GM10266 (cell line): ENCODE measurements around the gene USP37.

Experiments used
- DNase-seq: peaks from one replicate; pipeline ENCODE4 v3.0.0; 2012; ENCODE audit errors: extremely low spot score
- TF ChIP-seq, protein P1 (sequence below): IDR thresholded peaks from 2 replicates; pipeline ENCODE4 v1.5.1; 2012; ENCODE audit warnings: mild to moderate bottlenecking, low read depth; ENCODE audit not compliant: control insufficient read depth, insufficient read depth; ENCODE audit errors: missing control alignments

The USP37 gene

DNA sequence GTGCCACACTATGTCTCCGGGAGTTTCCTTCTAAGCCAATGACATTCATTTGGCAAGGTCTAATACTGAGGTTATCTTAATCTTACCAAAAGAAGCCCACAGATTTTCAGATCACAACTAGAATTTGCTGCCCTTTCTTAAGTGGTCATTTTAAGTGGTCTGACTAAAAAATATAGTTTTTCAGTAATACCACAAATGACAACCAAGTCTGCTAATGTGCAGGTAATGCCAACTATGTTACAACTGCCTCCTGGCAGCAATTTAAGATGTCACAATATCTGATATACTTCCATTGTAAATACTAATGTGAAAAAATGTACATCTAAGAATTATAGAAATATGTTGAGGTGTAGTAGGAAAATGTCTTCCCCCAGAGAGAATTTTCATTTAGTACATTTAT, 49.3 kb downstream of the USP37 start:
- TF ChIP-seq, protein P1, sequence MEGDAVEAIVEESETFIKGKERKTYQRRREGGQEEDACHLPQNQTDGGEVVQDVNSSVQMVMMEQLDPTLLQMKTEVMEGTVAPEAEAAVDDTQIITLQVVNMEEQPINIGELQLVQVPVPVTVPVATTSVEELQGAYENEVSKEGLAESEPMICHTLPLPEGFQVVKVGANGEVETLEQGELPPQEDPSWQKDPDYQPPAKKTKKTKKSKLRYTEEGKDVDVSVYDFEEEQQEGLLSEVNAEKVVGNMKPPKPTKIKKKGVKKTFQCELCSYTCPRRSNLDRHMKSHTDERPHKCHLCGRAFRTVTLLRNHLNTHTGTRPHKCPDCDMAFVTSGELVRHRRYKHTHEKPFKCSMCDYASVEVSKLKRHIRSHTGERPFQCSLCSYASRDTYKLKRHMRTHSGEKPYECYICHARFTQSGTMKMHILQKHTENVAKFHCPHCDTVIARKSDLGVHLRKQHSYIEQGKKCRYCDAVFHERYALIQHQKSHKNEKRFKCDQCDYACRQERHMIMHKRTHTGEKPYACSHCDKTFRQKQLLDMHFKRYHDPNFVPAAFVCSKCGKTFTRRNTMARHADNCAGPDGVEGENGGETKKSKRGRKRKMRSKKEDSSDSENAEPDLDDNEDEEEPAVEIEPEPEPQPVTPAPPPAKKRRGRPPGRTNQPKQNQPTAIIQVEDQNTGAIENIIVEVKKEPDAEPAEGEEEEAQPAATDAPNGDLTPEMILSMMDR = no peak
- no peak for DNase-seq

DNA sequence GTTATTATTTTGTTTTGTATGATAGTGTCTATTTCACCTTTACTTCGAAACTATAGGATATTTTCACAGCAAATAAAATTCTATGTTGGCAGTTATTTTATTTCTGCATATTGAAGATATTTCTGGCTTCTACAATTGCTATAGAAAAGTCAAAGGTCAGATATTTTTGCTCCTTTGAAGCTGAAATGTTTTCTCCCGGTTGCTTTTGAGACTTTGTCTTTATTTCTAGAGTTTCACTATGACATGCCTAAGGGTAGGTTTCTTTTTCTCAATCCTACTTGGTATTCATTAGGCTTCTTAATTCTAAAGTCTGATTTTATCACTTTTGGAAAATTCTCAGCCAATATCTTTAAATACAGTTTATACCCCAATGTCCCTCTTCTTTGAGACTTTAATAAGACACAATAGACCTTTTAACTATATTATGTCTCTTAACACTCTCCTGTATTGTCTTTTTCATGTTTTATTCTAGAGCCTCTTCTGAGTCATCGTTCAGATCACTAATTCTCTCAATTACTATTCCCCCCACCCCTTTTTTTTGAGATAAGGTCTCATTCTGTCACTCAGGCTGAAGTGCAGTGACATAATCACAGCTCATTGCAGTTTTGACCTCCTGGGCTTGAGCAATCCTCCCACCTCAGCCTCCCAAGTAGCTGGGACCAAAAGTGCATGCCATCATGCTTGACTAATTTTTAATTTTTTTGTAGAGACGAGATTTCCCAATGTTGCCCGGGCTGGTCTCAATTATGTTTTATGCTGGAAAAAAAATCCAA, 50.5 kb downstream of the USP37 start:
- TF ChIP-seq, protein P1 = no peak

DNA sequence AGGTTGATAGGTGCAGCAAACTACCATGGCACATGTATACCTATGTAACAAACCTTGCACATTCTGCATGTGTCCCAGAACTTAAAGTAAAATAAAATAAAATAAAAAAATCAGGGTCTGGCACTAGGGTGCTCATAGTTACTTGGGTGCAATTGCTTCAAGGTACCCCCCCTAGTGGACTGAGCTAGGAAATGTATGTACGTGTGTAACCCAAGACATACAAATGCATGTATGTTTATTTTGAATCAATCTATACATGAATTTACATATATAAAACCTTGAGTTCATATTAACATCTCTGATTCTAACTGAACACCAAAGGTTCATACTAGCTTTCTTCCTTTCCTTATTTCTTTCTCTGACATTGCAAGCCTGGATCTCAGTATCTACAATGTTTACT, 51.5 kb downstream of the USP37 start:
- TF ChIP-seq, protein P1 = peak; percentile 30
- no peak for DNase-seq

More for the DNA sequence above, 50.5 kb downstream of the USP37 start:
- peak; percentile 48 for DNase-seq

DNA sequence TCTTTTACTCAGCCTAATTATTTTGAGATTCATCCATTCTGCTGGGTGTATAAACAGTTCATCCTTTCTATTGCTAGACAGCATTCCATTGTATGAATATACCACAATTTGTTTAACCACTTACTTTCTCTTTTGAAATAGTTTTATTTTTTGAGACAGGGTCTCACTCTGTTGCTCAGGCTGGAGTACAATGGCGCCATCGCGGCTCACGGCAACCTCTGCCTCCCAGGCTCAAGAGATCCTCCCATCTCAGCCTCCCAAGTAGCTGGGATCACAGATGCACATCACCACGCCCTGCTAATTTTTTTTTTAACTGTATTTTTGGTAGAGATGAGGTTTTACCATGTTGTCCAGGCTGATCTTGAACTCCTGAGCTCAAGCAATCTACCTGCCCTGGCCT, 54.5 kb downstream of the USP37 start:
- TF ChIP-seq, protein P1 = no peak
- no peak for DNase-seq

DNA sequence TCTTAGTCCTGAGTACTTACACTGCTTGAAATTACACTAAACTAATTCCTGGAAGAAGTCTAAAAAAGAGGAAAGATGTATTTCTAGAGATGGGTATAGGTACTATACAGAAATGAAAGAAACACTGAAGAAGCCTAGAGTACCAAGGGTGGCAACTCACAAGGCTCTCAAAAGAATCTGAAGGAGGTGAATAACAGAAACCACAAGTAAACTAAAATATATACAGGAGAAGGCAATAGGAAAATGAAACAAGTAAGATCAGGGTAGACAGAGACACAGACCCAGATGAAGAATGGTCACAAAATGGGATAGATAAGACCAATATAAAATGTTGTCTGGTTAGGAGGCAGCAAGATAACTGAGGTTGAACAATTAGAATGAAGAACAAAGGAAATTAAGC, 59.9 kb downstream of the USP37 start:
- TF ChIP-seq, protein P1 = no peak

DNA sequence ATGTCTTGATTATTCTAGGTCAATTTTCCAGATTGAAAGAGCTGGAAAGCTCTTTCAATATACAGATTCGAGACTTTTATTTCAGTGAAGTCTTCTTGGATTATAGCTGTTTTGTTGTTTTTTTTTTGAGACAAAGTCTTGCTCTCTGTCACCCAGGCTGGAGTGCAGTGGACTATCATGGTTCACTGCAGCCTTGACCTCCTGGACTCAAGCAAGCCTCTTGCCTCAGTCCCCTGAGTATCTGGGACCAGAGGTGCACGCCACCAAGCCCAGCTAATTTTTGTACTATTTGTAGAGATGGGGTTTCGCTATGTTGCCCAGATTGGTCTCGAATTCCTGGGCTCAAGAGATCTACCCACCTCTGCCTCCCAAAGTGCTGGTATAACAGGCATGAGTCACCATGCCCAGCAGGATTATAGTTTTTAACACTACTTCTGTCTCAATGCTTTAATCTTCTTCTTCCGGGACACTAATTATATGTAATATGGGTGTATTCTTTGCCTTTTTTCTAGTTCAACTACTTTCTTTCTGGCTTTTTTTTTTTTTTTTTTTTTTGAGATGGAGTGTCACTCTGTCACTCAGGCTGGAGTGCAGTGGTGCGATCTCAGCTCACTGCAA, 62.3 kb downstream of the USP37 start:
- TF ChIP-seq, protein P1 = no peak
- no peak for DNase-seq

More for the DNA sequence above, 59.9 kb downstream of the USP37 start:
- DNase-seq = no peak

DNA sequence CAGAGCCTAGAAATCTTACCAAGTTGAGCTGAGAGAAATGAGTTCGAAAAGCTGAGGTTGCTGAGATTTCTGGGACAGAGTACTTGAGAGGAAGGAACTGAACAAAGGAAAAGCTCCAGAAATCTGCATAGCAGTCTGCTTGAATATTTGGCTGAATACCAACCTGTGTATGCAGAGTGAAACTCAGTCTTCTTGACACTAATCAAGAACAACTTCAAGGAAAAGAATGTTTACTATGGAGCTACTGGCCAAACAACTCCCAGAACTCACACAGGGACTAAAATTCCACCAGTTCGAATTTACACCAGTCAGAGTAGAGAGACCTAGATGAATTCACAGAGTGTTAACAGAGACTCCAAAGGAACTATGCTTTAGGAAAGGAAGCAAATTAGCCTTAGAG, 66.5 kb downstream of the USP37 start:
- DNase-seq = no peak
- TF ChIP-seq, protein P1 = no peak
